ENCODE measurements around the gene LANCL2. TPM values are rescaled to one million over a fixed set of nuclear protein-coding genes. Genes with fewer than 3 reads are reported as not detected.
A peak's percentile ranks its signal among the peaks of the same experiment; 100 is the strongest.

Gene LANCL2
- total RNA-seq, 1 experiment from 2014 or later = 23.9 TPM

- peak; percentile 34 for DNase-seq (ENCODE audit: low read depth)
These were observed 71.3 kb downstream of the LANCL2 start for GRCh38 chr7:55436457-55436856.

GRCh38 chr7:55437375-55437774 lies 72.2 kb downstream of the LANCL2 start:
- no peak for DNase-seq (ENCODE audit: low read depth)

GRCh38 chr7:55438085-55438756 lies 73.1 kb downstream of the LANCL2 start:
- no peak for DNase-seq (ENCODE audit: low read depth)

GRCh38 chr7:55438757-55439525 lies 73.8 kb downstream of the LANCL2 start:
- no peak for DNase-seq (ENCODE audit: low read depth)

- DNase-seq (ENCODE audit: low read depth) = peak; percentile 32
These were observed 74.5 kb downstream of the LANCL2 start for GRCh38 chr7:55439627-55440026.

GRCh38 chr7:55440040-55440690 lies 75.0 kb downstream of the LANCL2 start:
- DNase-seq (ENCODE audit: low read depth) = no peak

GRCh38 chr7:55441002-55441401 lies 75.9 kb downstream of the LANCL2 start:
- DNase-seq (ENCODE audit: low read depth) = no peak

- peak; percentile 87 for DNase-seq (ENCODE audit: low read depth)
These were observed 76.8 kb downstream of the LANCL2 start for GRCh38 chr7:55441774-55442522.

- DNase-seq (ENCODE audit: low read depth) = no peak
These were observed 79.6 kb downstream of the LANCL2 start for GRCh38 chr7:55444786-55445185.

GRCh38 chr7:55448526-55448925 lies 83.4 kb downstream of the LANCL2 start:
- DNase-seq (ENCODE audit: low read depth) = no peak

- DNase-seq (ENCODE audit: low read depth) = no peak
These were observed 84.3 kb downstream of the LANCL2 start for GRCh38 chr7:55449205-55449991.

GRCh38 chr7:55449992-55450535 lies 84.9 kb downstream of the LANCL2 start:
- DNase-seq (ENCODE audit: low read depth) = no peak

GRCh38 chr7:55452971-55453370 lies 87.8 kb downstream of the LANCL2 start:
- DNase-seq (ENCODE audit: low read depth) = no peak

GRCh38 chr7:55457801-55458200 lies 92.7 kb downstream of the LANCL2 start:
- DNase-seq (ENCODE audit: low read depth) = peak; percentile 48

- no peak for DNase-seq (ENCODE audit: low read depth)
These were observed 93.2 kb downstream of the LANCL2 start for GRCh38 chr7:55458351-55458750.

- no peak for DNase-seq (ENCODE audit: low read depth)
These were observed 98.6 kb downstream of the LANCL2 start for GRCh38 chr7:55463686-55464262.

GRCh38 chr7:55464422-55464821 lies 99.3 kb downstream of the LANCL2 start:
- DNase-seq (ENCODE audit: low read depth) = no peak

GRCh38 chr7:55465691-55466090 lies 100.6 kb downstream of the LANCL2 start:
- no peak for DNase-seq (ENCODE audit: low read depth)

- DNase-seq (ENCODE audit: low read depth) = no peak
These were observed 102.0 kb downstream of the LANCL2 start for GRCh38 chr7:55467047-55467593.

GRCh38 chr7:55468495-55468894 lies 103.4 kb downstream of the LANCL2 start:
- no peak for DNase-seq (ENCODE audit: low read depth)
